Measurements from ENCODE around the gene MED13. TPM values are rescaled to one million over a fixed set of nuclear protein-coding genes. Genes with fewer than 3 reads are reported as not detected.

Gene MED13
- total RNA-seq, 1 experiment from 2014 or later, result 60.7 TPM

DNA sequence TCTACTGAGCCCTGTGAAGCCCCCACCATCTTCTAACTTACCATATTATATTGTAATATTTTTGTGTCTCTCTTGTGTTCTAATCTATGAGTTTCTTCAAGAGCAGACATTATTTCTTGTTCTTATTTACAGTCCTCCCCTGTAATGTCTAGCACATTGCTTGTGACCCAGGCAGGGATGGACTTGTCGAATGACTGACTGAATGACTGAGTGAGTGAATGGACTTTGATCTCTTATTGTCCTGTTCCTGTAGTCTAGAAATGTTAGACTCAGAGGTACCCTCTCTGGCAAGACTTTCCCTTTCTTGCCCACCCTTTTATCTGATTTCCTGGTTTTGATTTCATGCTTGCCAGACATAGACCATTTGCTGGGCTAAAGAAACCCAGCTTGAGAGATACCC, 35.0 kb upstream of the MED13 start:
- no peak overlapping the region for H2BK15ac ChIP-seq (ENCODE audit: low read depth, low read length)
- H3K18ac ChIP-seq (ENCODE audit: insufficient read length, low read depth, low read length), result no peak overlapping the region
- H3K4ac ChIP-seq (ENCODE audit: low read depth, low read length), result no peak overlapping the region
- H2BK5ac ChIP-seq (ENCODE audit: insufficient read length, low read length), result no peak overlapping the region
- no peak for DNase-seq
- no peak overlapping the region for H3K56ac ChIP-seq (ENCODE audit: insufficient read length, low read depth, low read length)
- H3K27ac ChIP-seq (ENCODE audit: insufficient read length, low read depth, low read length), result no peak overlapping the region
- H3K27me3 Mint-ChIP-seq (ENCODE audit: low read depth), result no peaks in the 10 kb centered on the region
- no peaks in the 10 kb centered on the region for H4K20me1 ChIP-seq (ENCODE audit: control insufficient read depth, insufficient read depth, insufficient read length)
- TF ChIP-seq CTCF (conservative IDR thresholded peaks at IDR 0.05), result no peak
- H4K8ac ChIP-seq (replicated peaks; ENCODE audit: insufficient read length, low read depth, low read length), result no peak overlapping the region
- H3T11ph ChIP-seq (ENCODE audit: low read length), result no peak overlapping the region
- no peaks in the 10 kb centered on the region for H3K23me2 ChIP-seq (ENCODE audit: insufficient read length, low read depth, low read length, poor library complexity, severe bottlenecking)
- no peaks in the 10 kb centered on the region for H3K79me1 ChIP-seq (ENCODE audit: insufficient read depth, low read depth, low read length, poor library complexity, severe bottlenecking)
- no peak overlapping the region for H2BK12ac ChIP-seq (ENCODE audit: insufficient read length, low read depth, low read length)
- no peak overlapping the region for H3K23ac ChIP-seq (ENCODE audit: insufficient read length, low read depth, low read length)
- H3K27me3 ChIP-seq (ENCODE audit: insufficient read depth, low read length), result 0 out of 2 replicates have a peak, but pooled peaks cover 2% of the 10 kb centered on the region
- no peak overlapping the region for H3K4me3 Mint-ChIP-seq
- no peak overlapping the region for H3K14ac ChIP-seq (ENCODE audit: insufficient read depth, low read length)
- no peak overlapping the region for H3K27ac Mint-ChIP-seq
- H2AK5ac ChIP-seq (ENCODE audit: insufficient read length, low read length), result no peak overlapping the region
- H3K9me3 Mint-ChIP-seq, result no peaks in the 10 kb centered on the region
- H3K4me1 Mint-ChIP-seq, result peaks cover 9 to 10% of the 10 kb centered on the region in 2 experiments
- H2BK120ac ChIP-seq (ENCODE audit: low read depth, low read length, poor library complexity, severe bottlenecking), result no peak overlapping the region
- no peak overlapping the region for H2AFZ ChIP-seq (ENCODE audit: low read length)
- H4K5ac ChIP-seq (ENCODE audit: insufficient read length, low read depth, low read length), result no peak overlapping the region
- no peaks in the 10 kb centered on the region for H3K36me3 Mint-ChIP-seq (ENCODE audit: insufficient read depth in 1 of 3, low read depth in 3 of 3)
- H3K79me2 ChIP-seq (ENCODE audit: insufficient read depth, low read length), result no peaks in the 10 kb centered on the region
- no peaks in the 10 kb centered on the region for H3K9me3 ChIP-seq (ENCODE audit: control insufficient read depth, low read depth, low read length)
- no peak overlapping the region for H3K9ac ChIP-seq (ENCODE audit: extremely low read depth, insufficient read length, low read length)
- H3K4me1 ChIP-seq (ENCODE audit: insufficient read depth, low read length), result no peaks in the 10 kb centered on the region; the same call in 1 of the 2 replicates
- H3K4me2 ChIP-seq (ENCODE audit: insufficient read depth, insufficient read length, low read length), result no peak overlapping the region
- no peak overlapping the region for H2BK20ac ChIP-seq (ENCODE audit: low read depth, low read length, poor library complexity, severe bottlenecking)
- WGBS (ENCODE audit: extremely low coverage, insufficient read length, low lambda C conversion rate), result no CpG with 5 or more reads among the region's 1 CpG
- no peak overlapping the region for H4K91ac ChIP-seq (ENCODE audit: insufficient read length, low read depth, low read length)

All from H9 (cell line).